Endothelial cell of hepatic sinusoid (primary cell): ENCODE data around the gene SRRT.
"Not testable (repeated sequence)": the region's sequence is repeated elsewhere in the genome, so short reads cannot be mapped to it uniquely, and the experiment has no call there.

Experiments used
- in situ Hi-C: cut with HindIII; loops from 2 replicates; pipeline ENCODE4 v1.10.0; 2017; ENCODE audit warnings: low sequenced_read_pairs

The SRRT gene

GRCh38 chr7:100891568-100892247, 16.8 kb downstream of the SRRT start:
- in situ Hi-C loops: no loop called here

- in situ Hi-C loops: no loop called here
Observed at GRCh38 chr7:100892364-100893317, 17.7 kb downstream of the SRRT start.

GRCh38 chr7:100893318-100893895, 18.5 kb downstream of the SRRT start:
- in situ Hi-C loops: no loop called here

GRCh38 chr7:100893910-100894721, 19.2 kb downstream of the SRRT start:
- in situ Hi-C loops: no loop called here

GRCh38 chr7:100894860-100895700, 20.2 kb downstream of the SRRT start:
- in situ Hi-C loops: no loop called here

- in situ Hi-C loops: no loop called here
Observed at GRCh38 chr7:100895701-100895955, 20.7 kb downstream of the SRRT start, which contains the start of gene ACHE. ACHE (minus strand) TSS chr7:100895888; CDS start chr7:100894232, 1,656 bp downstream.

GRCh38 chr7:100895956-100896731, 21.2 kb downstream of the SRRT start:
- in situ Hi-C loops: no loop called here

GRCh38 chr7:100896732-100897608, 22.1 kb downstream of the SRRT start:
- in situ Hi-C loops: no loop called here

GRCh38 chr7:100897772-100898454, 23.0 kb downstream of the SRRT start:
- in situ Hi-C loops: no loop called here

GRCh38 chr7:100899432-100899831, 24.5 kb downstream of the SRRT start:
- in situ Hi-C loops: no loop called here

- in situ Hi-C loops: loop anchor here (10.0 kb wide), 1 partner anchor 54 kb away; no protein-coding TSS in a partner anchor
Observed at GRCh38 chr7:100900978-100901377, 26.1 kb downstream of the SRRT start.

- in situ Hi-C loops: loop anchor here (10.0 kb wide), 1 partner anchor 53 kb away; no protein-coding TSS in a partner anchor
Observed at GRCh38 chr7:100901921-100902332, 27.0 kb downstream of the SRRT start.

- in situ Hi-C loops: loop anchor here (10.0 kb wide), 1 partner anchor 52 kb away; no protein-coding TSS in a partner anchor
Observed at GRCh38 chr7:100902638-100903037, 27.7 kb downstream of the SRRT start.

- in situ Hi-C loops: loop anchor here (10.0 kb wide), 1 partner anchor 46 kb away; no protein-coding TSS in a partner anchor
Observed at GRCh38 chr7:100908512-100908911, 33.6 kb downstream of the SRRT start.

GRCh38 chr7:100910443-100910842, 35.5 kb downstream of the SRRT start:
- in situ Hi-C loops: not testable (repeated sequence)

GRCh38 chr7:100911484-100911883, 36.6 kb downstream of the SRRT start:
- in situ Hi-C loops: no loop called here

GRCh38 chr7:100914208-100914878, 39.4 kb downstream of the SRRT start:
- in situ Hi-C loops: no loop called here
